Measurements from ENCODE around the gene H2AZ2. TPM values are rescaled to one million over a fixed set of nuclear protein-coding genes. Genes with fewer than 3 reads are reported as not detected.
"Not testable (repeated sequence)": the region's sequence is repeated elsewhere in the genome, so short reads cannot be mapped to it uniquely, and the experiment has no call there.

The H2AZ2 gene
- total RNA-seq, 2 donors from 2014 or later = 156 to 157 TPM

DNA sequence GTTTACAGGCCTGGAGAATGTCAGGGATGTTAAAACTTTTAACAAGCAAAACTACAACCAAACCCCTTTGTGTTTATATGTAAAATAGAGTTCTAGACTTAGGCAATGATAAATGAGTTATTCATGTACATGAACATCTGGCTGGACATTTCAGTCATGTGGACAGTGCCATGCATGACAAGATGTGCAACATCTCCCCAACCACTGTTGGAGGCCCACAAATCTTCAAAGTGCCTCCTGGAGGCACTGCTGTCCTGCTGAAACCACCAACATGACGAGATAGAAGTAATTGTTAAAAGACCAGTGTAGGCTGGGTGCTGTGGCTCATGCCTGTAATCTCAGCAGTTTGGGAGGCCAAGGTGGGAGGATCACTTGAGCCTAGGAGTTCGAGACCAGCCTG is 33.0 kb downstream of the H2AZ2 start:
- Mint-ChIP-seq H3K4me1 (no peaks in the 10 kb centered on the region), H3K9me3 (no peaks in the 10 kb centered on the region), H3K4me3 (no peak overlapping the region), H3K27me3 (no peaks in the 10 kb centered on the region), H3K27ac (no peak overlapping the region), H3K36me3 (ENCODE audit: low read depth) (no peaks in the 10 kb centered on the region)
- no peak for ATAC-seq (replicated peaks)

DNA sequence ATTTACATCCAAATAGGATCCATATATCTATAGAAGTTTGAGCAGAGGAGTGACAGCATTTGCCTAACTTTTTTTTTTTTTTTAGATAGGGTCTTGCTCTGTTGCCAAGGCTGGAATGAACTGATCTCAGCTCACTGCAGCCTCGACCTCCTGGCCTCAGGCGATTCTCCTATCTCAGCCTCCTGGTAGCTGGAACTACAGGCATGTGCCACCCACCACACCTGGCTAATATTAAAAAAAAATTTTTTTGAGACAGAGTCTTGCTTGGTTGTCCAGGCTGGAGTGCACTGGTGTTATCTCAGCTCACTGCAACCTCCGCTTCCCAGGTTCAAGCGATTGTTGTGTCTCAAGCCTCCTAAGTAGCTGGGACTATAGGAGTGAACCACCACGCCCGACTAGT is 36.3 kb downstream of the H2AZ2 start:
- Mint-ChIP-seq H3K36me3 (ENCODE audit: low read depth) (no peaks in the 10 kb centered on the region), H3K9me3 (no peaks in the 10 kb centered on the region), H3K4me3 (no peak overlapping the region), H3K4me1 (no peaks in the 10 kb centered on the region), H3K27me3 (no peaks in the 10 kb centered on the region), H3K27ac (no peak overlapping the region)
- no peak for ATAC-seq (replicated peaks)

DNA sequence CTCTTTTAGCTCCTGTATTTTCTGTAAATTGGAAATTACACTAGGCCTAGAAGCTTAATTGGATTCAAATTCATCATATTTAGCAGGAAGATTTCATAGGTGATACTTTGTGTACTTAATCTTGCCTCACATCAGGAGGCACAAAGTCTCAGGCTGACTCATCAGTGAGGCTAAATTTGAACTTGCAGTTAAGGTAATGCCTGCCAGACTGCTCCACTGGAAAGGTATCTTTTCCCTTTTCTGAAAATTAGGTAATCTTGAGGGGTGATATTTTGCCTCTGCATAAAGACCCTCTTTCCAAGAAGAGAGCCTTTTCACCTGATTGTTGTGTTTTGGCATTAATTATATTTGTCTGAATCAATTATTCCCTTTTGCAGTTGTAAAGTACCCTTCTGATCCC is 36.8 kb downstream of the H2AZ2 start:
- Mint-ChIP-seq H3K9me3 (no peaks in the 10 kb centered on the region), H3K27ac (no peak overlapping the region), H3K4me1 (no peaks in the 10 kb centered on the region), H3K36me3 (ENCODE audit: low read depth) (no peaks in the 10 kb centered on the region), H3K27me3 (no peaks in the 10 kb centered on the region), H3K4me3 (no peak overlapping the region)
- ATAC-seq (replicated peaks) = no peak

DNA sequence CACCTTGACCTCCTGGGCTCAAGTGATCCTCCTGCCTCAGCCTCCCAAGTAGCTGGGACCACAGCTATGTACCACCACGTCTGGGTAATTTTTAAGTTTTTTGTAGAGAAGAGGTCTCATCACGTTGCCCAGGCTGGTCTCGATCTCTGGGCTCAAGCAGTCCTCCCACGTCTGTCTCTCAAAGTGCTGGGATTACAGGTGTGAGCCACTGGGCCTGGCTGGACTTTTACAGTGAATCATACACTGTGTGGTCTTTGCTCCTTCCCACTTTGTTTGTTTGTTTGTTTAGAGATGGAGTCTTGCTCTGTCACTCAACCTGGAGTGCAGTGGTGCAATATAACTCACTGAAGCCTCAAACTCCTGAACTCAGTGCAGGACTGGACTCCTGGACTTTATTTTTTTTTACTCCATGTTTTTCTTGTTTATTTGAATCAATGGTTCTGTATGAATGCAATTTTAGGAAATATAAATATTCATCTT is 38.9 kb downstream of the H2AZ2 start:
- Mint-ChIP-seq H3K4me1 (no peaks in the 10 kb centered on the region), H3K4me3 (no peak overlapping the region), H3K36me3 (ENCODE audit: low read depth) (no peaks in the 10 kb centered on the region), H3K27ac (no peak overlapping the region), H3K9me3 (no peaks in the 10 kb centered on the region), H3K27me3 (no peaks in the 10 kb centered on the region)
- ATAC-seq (replicated peaks) = no peak

DNA sequence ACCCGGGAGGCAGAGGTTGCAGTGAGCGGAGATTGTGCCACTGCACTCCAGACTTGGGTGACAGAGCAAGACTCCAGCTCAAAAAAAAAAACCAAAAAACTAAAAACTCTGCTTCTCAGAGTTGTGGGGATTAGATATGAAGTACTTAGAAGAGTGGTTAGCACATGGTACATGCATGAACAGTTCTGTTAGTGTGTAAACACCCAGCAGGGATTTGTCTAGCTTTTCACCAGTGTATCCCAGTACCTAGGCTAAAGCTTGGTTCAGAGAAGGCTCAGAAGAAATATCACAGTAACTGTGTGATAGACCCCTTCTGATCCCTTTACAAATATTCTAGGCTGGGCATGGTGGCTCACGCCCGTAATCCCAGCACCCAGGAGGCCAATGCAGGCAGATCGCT is 41.9 kb downstream of the H2AZ2 start:
- no peak for ATAC-seq (replicated peaks)
- Mint-ChIP-seq H3K27me3 (no peaks in the 10 kb centered on the region), H3K36me3 (ENCODE audit: low read depth) (peaks cover 30% of the 10 kb centered on the region), H3K4me3 (no peak overlapping the region), H3K9me3 (no peaks in the 10 kb centered on the region), H3K27ac (no peak overlapping the region), H3K4me1 (peaks cover 10% of the 10 kb centered on the region)

DNA sequence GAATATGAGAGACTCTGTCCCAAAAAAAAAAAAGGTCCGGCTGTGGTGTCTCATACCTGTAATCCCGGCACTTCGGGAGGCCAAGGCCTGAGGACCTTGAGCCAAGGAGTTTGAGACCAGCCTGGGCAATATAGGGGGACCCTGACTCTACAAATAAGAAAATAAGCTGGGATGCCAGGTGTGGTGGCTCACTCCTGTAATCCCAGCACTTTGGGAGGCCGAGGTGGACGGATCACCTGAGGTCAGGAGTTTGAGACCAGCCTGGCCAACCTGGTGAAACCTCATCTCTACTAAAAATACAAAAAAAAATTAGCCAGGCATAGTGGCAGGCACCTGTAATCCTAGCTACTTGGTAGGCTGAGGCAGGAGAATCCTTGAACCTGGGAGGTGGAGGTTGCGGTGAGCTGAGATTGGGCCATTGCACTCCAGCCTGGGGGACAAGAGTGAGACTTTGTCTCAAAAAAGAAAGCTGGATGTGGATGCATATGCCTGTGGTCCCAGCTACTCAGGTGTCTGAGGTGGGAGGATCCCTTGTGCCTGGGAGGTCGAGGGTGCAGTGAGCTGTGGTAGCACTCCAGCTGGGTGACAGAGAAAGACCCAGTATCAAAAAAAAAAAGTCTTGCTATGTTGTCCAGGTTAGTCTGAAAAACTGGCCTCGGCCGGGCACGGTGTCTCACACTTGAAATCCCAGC is 43.9 kb downstream of the H2AZ2 start:
- not testable (repeated sequence) for H3K27me3 Mint-ChIP-seq; H3K27ac Mint-ChIP-seq; H3K9me3 Mint-ChIP-seq; H3K4me3 Mint-ChIP-seq; ATAC-seq (replicated peaks)
- Mint-ChIP-seq H3K36me3 (ENCODE audit: low read depth) (peaks cover 49% of the 10 kb centered on the region), H3K4me1 (peaks cover 16% of the 10 kb centered on the region)

DNA sequence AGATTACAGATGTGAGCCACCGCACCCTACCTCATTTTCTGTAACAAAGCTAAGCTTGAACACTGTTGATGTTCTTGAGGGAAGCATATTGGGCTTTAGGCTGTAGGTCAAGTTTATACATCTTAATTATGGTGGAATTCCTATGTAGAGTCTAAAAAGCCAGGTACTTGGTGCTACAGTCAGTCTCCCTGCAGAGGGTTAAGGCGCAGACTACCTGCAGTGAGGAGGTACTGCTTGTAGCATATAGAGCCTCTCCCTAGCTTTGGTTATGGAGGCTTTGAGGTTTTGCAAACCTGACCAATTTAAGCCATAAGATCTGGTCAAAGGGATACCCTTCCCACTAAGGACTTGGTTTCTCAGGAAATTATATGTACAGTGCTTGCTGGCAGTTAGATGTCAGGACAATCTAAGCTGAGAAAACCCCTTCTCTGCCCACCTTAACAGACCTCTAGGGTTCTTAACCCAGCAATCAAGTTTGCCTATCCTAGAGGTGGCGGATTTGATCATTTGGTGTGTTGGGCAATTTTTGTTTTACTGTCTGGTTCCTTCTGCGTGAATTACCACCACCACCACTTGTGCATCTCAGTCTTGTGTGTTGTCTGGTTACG is 45.4 kb downstream of the H2AZ2 start:
- Mint-ChIP-seq H3K27me3 (no peaks in the 10 kb centered on the region), H3K36me3 (ENCODE audit: low read depth) (peaks cover 64% of the 10 kb centered on the region), H3K4me3 (peak overlapping the region; percentile 69), H3K9me3 (no peaks in the 10 kb centered on the region), H3K4me1 (peaks cover 21% of the 10 kb centered on the region), H3K27ac (no peak overlapping the region)
- no peak for ATAC-seq (replicated peaks)

DNA sequence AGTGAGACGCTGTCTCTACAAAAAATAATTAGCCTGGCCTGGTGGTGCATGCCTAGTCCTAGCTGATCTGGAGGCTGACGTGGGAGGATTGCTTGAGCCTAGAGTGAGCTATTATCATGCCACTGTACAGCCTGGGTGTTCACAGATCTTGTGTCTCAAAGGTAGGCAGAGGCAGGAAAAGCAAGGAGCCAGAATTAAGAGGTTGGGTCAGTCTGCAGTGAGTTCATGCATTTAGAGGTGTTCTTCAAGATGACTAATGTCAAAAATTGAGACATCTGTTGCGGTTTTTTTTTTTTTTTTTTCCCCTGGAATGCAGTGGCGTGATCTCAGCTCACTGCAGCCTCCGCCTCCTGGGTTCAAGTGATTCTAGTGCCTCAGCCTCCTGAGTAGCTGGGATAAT is 46.0 kb downstream of the H2AZ2 start:
- H3K4me3 Mint-ChIP-seq = peak overlapping the region; percentile 69
- no peak for ATAC-seq (replicated peaks)
- no peaks in the 10 kb centered on the region for H3K9me3 Mint-ChIP-seq
- no peak overlapping the region for H3K27ac Mint-ChIP-seq
- peaks cover 24% of the 10 kb centered on the region for H3K4me1 Mint-ChIP-seq
- no peaks in the 10 kb centered on the region for H3K27me3 Mint-ChIP-seq
- H3K36me3 Mint-ChIP-seq (ENCODE audit: low read depth) = peaks cover 70% of the 10 kb centered on the region

DNA sequence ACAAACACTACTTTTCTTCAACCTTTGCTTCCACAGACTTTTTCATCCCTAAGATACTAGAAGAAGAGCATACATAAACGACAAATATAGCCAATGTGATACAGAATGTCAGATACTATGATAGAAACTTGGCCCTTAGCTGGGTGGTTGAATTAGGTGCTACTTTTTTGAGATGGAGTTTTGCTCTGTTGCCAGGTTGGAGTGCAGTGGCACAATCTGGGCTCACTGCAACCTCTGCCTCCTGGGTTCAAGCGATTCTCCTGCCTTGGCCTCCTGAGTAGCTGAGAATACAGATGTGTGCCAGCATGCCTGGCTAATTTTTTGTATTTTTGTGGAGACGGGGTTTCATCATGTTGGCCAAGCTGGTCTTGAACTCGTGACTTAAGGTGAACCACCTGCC is 47.9 kb downstream of the H2AZ2 start:
- no peak overlapping the region for H3K27ac Mint-ChIP-seq
- peaks cover 24% of the 10 kb centered on the region for H3K4me1 Mint-ChIP-seq
- H3K9me3 Mint-ChIP-seq = no peaks in the 10 kb centered on the region
- no peaks in the 10 kb centered on the region for H3K27me3 Mint-ChIP-seq
- H3K36me3 Mint-ChIP-seq (ENCODE audit: low read depth) = peaks cover 77% of the 10 kb centered on the region
- peak overlapping the region; percentile 69 for H3K4me3 Mint-ChIP-seq
- ATAC-seq (replicated peaks) = no peak

DNA sequence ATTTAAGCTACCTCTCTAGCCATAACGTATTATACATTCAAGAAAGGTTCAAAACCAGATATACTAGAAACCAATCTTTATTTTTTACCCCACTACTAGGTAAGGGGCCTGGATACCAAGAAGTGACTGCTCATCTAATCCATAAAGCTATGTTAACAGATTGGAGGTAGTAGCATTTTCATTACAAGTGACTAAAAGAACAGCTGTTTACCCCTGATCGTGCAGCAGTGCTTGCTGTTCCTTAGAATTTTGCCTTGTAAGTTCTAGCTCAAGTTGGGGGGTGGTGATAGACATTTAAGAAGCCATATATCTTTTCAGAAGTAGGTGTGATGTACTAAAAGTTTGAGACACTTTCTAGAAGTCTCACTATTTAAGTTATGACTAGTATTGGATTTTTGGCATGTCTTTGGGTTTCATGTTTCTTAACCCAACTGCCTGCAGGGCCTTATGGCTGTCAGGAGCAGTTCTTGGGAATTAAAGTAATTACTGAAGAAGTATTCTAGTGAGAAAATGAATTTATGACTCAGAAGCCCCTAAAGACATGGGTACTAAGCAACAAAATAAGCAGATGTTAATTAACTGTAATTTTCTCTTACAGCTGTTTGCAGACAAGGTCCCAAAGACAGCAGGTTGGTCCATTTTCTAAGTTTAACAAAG is 49.1 kb downstream of the H2AZ2 start:
- Mint-ChIP-seq H3K9me3 (no peaks in the 10 kb centered on the region), H3K4me3 (peak overlapping the region; percentile 97), H3K36me3 (ENCODE audit: low read depth) (peaks cover 75% of the 10 kb centered on the region), H3K27ac (peak overlapping the region; percentile 96), H3K4me1 (peaks cover 24% of the 10 kb centered on the region), H3K27me3 (no peaks in the 10 kb centered on the region)
- no peak for ATAC-seq (replicated peaks)

DNA sequence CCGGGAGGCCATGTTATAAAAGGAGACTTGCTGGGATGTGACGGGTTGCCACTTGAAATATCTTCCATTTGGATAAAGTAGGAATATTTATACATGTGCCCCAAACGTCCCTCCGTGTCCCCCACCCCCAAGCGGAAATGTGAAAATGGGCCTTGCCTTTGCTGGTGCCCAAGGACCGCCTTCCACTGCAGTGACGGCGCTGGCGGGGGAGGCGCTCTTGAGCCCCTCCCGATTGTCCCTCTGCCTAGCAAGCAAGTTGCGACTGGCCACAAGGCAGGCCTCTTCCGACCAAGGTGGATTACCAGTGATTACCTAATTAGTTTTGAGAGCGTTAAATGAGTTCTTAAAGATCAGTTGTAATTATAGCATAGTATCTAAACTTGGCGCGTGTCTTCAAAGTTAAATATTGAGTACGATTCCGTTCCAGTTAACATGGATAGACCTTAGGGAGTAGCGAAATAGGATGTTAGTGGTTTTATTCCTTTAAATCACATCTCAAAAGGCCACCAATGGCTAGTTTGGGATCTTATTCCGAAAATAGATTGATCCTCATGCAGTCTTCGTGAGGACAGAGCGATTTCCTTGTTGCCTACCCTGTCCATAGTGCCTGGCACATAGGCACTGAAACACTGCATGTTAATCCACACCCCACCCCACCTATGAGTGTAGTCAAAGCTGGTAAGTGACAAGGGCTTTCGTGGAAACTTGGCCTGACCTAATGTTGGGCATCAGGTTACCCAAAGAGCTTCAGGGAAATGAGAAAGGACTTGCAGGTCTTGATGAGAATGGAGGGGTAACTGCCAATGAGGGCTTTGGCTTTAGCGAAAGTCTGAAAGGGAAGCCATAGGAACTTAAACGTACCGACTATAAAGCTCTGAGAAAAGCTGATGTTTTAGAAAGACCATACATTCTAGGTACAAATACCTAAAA is 50.3 kb downstream of the H2AZ2 start:
- Mint-ChIP-seq H3K36me3 (ENCODE audit: low read depth) (peaks cover 64% of the 10 kb centered on the region), H3K4me1 (peaks cover 24% of the 10 kb centered on the region), H3K9me3 (no peaks in the 10 kb centered on the region), H3K4me3 (peak overlapping the region; percentile 97), H3K27me3 (no peaks in the 10 kb centered on the region), H3K27ac (peak overlapping the region; percentile 96)
- ATAC-seq (replicated peaks) = peak; percentile 57

DNA sequence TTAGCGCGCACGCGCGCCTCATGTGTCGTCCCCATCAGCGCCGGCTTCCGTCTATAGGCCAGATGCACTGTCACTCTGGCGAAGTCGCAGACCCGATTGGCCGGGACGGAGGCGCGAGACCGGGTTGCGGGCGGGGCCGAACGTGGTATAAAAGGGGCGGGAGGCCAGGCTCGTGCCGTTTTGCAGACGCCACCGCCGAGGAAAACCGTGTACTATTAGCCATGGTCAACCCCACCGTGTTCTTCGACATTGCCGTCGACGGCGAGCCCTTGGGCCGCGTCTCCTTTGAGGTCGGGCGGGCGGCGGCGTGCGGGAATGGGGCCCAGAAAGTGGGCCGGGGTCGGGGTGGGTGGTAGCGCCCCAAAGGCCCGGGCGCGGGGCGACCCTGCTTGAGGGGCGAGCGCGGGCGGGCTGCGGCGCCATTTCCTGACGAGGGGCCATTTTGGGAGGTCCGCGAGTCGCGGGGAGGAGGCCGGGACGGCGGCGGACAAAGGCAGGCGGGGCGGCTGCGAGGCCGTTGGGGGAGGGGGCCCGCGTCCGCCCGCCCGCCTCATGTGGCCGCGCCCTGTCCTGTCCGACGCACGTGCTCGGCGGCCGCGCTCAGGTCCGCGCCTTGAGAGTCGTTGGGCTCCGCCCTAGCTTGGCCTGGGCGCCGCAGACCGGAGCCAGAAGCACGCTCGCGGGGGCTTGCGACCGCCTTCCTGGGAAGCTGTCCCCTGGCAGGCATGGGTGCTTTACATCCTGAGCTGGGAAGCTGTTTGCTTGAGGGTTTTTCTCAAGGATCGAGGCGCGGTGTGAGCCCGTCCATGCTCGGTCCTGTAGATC is 51.2 kb downstream of the H2AZ2 start, which contains the start of gene PPIA:
Gene PPIA, plus strand, starts transcription at position 178 of the 825 bp plus-strand sequence. Its CDS starts 44 bp downstream, at position 222.
- Mint-ChIP-seq H3K9me3 (no peaks in the 10 kb centered on the region), H3K27me3 (no peaks in the 10 kb centered on the region), H3K36me3 (ENCODE audit: low read depth) (peaks cover 55% of the 10 kb centered on the region), H3K27ac (peak within 1 kb of the TSS; percentile 96), H3K4me1 (peaks cover 22% of the 10 kb centered on the region), H3K4me3 (peak within 1 kb of the TSS; percentile 97)
- peak; percentile 93 for ATAC-seq (replicated peaks)

DNA sequence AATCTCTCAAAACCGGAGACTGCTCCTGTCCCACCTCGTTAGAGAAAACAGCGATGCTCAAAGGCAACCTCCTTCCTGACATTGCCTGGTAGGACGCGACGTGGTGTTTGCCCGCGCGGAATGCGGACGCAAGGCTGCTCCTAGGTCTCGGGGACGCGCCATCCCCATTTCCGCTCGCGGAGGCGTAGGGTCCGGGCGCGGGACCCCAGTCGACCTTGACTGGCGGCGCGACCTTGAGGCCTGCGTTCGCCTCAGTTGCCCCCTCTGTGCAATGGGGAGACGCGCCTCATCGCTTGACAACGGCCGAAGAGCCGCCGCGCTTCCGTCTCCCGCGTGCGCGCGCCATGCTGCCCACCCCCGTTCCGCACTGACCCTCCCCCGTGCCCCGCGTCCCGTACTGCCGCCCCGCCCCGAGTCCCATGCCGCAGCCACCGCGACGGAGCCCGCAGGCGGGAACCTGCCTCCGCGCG is 51.8 kb downstream of the H2AZ2 start:
- peak; percentile 44 for ATAC-seq (replicated peaks)
- no peaks in the 10 kb centered on the region for H3K27me3 Mint-ChIP-seq
- peak overlapping the region; percentile 97 for H3K4me3 Mint-ChIP-seq
- H3K36me3 Mint-ChIP-seq (ENCODE audit: low read depth) = peaks cover 48% of the 10 kb centered on the region
- peaks cover 16% of the 10 kb centered on the region for H3K4me1 Mint-ChIP-seq
- H3K27ac Mint-ChIP-seq = peak overlapping the region; percentile 89
- no peaks in the 10 kb centered on the region for H3K9me3 Mint-ChIP-seq
